Activated CD8-positive, alpha-beta memory T cell treated with anti-CD3 and anti-CD28 coated beads, Interleukin-2, amount 50 U/mL, for 1 hour (primary cell): ENCODE data around the gene CTCF.

ENCODE experiments used
- DNase-seq: peaks from one replicate; pipeline ENCODE4 v3.0.0-alpha.2; 2020; ENCODE audit errors: extremely low read depth

CTCF gene

GRCh38 chr16:67651039-67651438 lies 88.7 kb downstream of the CTCF start:
- DNase-seq, result no peak

GRCh38 chr16:67651847-67652246 lies 89.5 kb downstream of the CTCF start:
- no peak for DNase-seq

- no peak for DNase-seq
Measured at GRCh38 chr16:67652578-67653127, 90.3 kb downstream of the CTCF start.

- no peak for DNase-seq
Measured at GRCh38 chr16:67653128-67653788, 90.9 kb downstream of the CTCF start.

GRCh38 chr16:67653789-67654402 lies 91.6 kb downstream of the CTCF start:
- no peak for DNase-seq

- DNase-seq, result no peak
Measured at GRCh38 chr16:67654403-67654911, 92.1 kb downstream of the CTCF start.

- no peak for DNase-seq
Measured at GRCh38 chr16:67655363-67655762, 93.0 kb downstream of the CTCF start.

- no peak for DNase-seq
Measured at GRCh38 chr16:67656344-67657016, 94.2 kb downstream of the CTCF start.

GRCh38 chr16:67657017-67657608 lies 94.8 kb downstream of the CTCF start:
- DNase-seq, result no peak

GRCh38 chr16:67657751-67658518 lies 95.6 kb downstream of the CTCF start:
- no peak for DNase-seq

- DNase-seq, result no peak
Measured at GRCh38 chr16:67658849-67659674, 96.7 kb downstream of the CTCF start.

GRCh38 chr16:67659675-67660563 lies 97.6 kb downstream of the CTCF start, which contains the start of gene ACD:
TSS of gene ACD (minus strand) at chr16:67660260. CDS start at chr16:67660220, 40 bp downstream.
- peak; percentile 74 for DNase-seq

- peak; percentile 89 for DNase-seq
Measured at GRCh38 chr16:67660564-67661028, 98.3 kb downstream of the CTCF start, which contains the start of gene PARD6A. TSS of gene PARD6A (plus strand) at chr16:67660960. CDS start at chr16:67661039, 79 bp downstream.

- DNase-seq, result no peak
Measured at GRCh38 chr16:67661101-67661761, 98.9 kb downstream of the CTCF start.

- no peak for DNase-seq
Measured at GRCh38 chr16:67661886-67662652, 99.7 kb downstream of the CTCF start.

- DNase-seq, result no peak
Measured at GRCh38 chr16:67662653-67663010, 100.3 kb downstream of the CTCF start.

GRCh38 chr16:67663151-67663876 lies 101.0 kb downstream of the CTCF start:
- DNase-seq, result no peak
